ENCODE measurements around the gene NFATC4.

GRCh38 chr14:24325963-24326362, 42.0 kb upstream of the NFATC4 start:
- TF ChIP-seq ELF4 (IDR thresholded peaks at IDR 0.05) (no peak), SP1 (IDR thresholded peaks at IDR 0.05) (no peak)
